ENCODE measurements around the gene SLC16A3. TPM values are rescaled to one million over a fixed set of nuclear protein-coding genes. Genes with fewer than 3 reads are reported as not detected.

Gene SLC16A3
- total RNA-seq, 1 donor = 222 TPM

DNA sequence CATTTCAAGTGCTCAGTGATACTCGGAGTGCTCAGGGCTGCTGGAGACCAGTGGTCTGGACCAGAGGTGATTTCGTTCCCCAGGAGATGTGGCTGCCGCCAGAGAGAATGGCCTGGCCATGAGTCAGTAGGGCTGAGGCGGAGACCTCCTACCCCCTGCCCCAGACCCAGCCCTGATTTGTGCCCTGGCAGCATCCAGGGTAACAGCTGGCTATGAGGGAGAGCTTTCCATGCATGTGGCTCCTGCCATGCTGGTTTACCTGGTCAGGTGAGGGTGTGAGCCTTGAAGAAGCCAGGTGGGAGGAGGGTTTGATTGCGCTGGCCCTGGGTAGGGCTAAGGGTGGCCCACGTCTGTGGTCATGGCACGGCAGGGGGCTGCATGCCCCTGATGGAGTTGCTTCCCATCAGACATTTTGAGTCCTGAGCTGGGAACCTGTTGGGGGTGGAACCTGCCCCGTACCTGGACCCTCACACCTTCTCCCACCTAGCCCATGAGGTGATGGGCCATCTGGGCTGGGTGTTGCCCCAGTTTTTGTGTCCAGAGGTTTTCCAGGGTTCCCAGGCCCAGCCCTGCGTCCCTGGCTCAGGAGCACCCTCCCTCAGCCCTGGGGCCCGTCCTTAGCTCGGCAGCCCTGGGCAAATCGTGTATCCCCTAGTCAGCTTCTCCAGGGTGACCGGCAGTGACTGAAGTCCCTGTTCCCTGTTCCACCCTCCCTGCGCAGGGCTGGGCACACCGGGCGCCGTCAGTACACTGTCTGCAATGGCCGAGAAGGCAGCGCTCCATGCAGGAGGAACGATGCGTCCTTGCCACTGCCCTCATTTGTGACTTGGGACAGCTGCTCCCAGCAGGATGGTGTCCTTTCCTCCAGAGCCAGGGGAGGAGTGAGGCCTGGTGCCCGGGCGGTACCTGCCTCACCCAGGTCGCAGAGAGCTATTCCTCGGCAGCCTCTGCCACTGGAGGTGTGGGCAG is 53.7 kb downstream of the SLC16A3 start:
- no peaks in the 10 kb centered on the region for H3K36me3 ChIP-seq (ENCODE audit: insufficient read depth, low read length)
- no peaks in the 10 kb centered on the region for H3K9me3 ChIP-seq (ENCODE audit: low read depth, low read length)
- no peaks in the 10 kb centered on the region for H4K20me1 ChIP-seq (ENCODE audit: insufficient read depth, low read length)
- peaks cover 22% of the 10 kb centered on the region for H3K4me1 ChIP-seq (ENCODE audit: insufficient read depth, low read length)
- H3K4me2 ChIP-seq (ENCODE audit: insufficient read depth, low read length) = peak overlapping the region; percentile 32
- H3K27ac ChIP-seq (ENCODE audit: low read depth, low read length) = peak overlapping the region; percentile 26
- TF ChIP-seq, protein P1, sequence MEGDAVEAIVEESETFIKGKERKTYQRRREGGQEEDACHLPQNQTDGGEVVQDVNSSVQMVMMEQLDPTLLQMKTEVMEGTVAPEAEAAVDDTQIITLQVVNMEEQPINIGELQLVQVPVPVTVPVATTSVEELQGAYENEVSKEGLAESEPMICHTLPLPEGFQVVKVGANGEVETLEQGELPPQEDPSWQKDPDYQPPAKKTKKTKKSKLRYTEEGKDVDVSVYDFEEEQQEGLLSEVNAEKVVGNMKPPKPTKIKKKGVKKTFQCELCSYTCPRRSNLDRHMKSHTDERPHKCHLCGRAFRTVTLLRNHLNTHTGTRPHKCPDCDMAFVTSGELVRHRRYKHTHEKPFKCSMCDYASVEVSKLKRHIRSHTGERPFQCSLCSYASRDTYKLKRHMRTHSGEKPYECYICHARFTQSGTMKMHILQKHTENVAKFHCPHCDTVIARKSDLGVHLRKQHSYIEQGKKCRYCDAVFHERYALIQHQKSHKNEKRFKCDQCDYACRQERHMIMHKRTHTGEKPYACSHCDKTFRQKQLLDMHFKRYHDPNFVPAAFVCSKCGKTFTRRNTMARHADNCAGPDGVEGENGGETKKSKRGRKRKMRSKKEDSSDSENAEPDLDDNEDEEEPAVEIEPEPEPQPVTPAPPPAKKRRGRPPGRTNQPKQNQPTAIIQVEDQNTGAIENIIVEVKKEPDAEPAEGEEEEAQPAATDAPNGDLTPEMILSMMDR (IDR thresholded peaks at IDR 0.05; ENCODE audit: extremely low read depth, low read depth, low read length) = no peak
- no peaks in the 10 kb centered on the region for H3K27me3 ChIP-seq (ENCODE audit: insufficient read depth, low read length)
- peak; percentile 91 for DNase-seq (ENCODE audit: insufficient read length, low spot score, missing footprints)
- H3K4me3 ChIP-seq (ENCODE audit: insufficient read depth, low read length) = no peak overlapping the region
- no peak overlapping the region for H2AFZ ChIP-seq (ENCODE audit: low read length)
- H3K79me2 ChIP-seq (ENCODE audit: insufficient read depth, low read length) = no peaks in the 10 kb centered on the region

GRCh38 chr17:82283208-82283749 is 54.4 kb downstream of the SLC16A3 start:
- H3K79me2 ChIP-seq (ENCODE audit: insufficient read depth, low read length) = no peaks in the 10 kb centered on the region
- no peaks in the 10 kb centered on the region for H4K20me1 ChIP-seq (ENCODE audit: insufficient read depth, low read length)
- H3K4me2 ChIP-seq (ENCODE audit: insufficient read depth, low read length) = peak overlapping the region; percentile 32
- H3K27me3 ChIP-seq (ENCODE audit: insufficient read depth, low read length) = no peaks in the 10 kb centered on the region
- TF ChIP-seq, protein P1 (IDR thresholded peaks at IDR 0.05; ENCODE audit: extremely low read depth, low read depth, low read length) = no peak
- no peaks in the 10 kb centered on the region for H3K9me3 ChIP-seq (ENCODE audit: low read depth, low read length)
- peaks cover 26% of the 10 kb centered on the region for H3K4me1 ChIP-seq (ENCODE audit: insufficient read depth, low read length)
- H3K36me3 ChIP-seq (ENCODE audit: insufficient read depth, low read length) = no peaks in the 10 kb centered on the region
- no peak overlapping the region for H2AFZ ChIP-seq (ENCODE audit: low read length)
- H3K4me3 ChIP-seq (ENCODE audit: insufficient read depth, low read length) = no peak overlapping the region
- peak; percentile 97 for DNase-seq (ENCODE audit: insufficient read length, low spot score, missing footprints)
- no peak overlapping the region for H3K27ac ChIP-seq (ENCODE audit: low read depth, low read length)

GRCh38 chr17:82285141-82285540 is 56.3 kb downstream of the SLC16A3 start:
- H3K4me3 ChIP-seq (ENCODE audit: insufficient read depth, low read length) = no peak overlapping the region
- H2AFZ ChIP-seq (ENCODE audit: low read length) = peak overlapping the region; percentile 63
- H4K20me1 ChIP-seq (ENCODE audit: insufficient read depth, low read length) = no peaks in the 10 kb centered on the region
- no peak overlapping the region for H3K27ac ChIP-seq (ENCODE audit: low read depth, low read length)
- H3K9me3 ChIP-seq (ENCODE audit: low read depth, low read length) = no peaks in the 10 kb centered on the region
- no peaks in the 10 kb centered on the region for H3K79me2 ChIP-seq (ENCODE audit: insufficient read depth, low read length)
- no peak overlapping the region for H3K4me2 ChIP-seq (ENCODE audit: insufficient read depth, low read length)
- peaks cover 32% of the 10 kb centered on the region for H3K4me1 ChIP-seq (ENCODE audit: insufficient read depth, low read length)
- H3K27me3 ChIP-seq (ENCODE audit: insufficient read depth, low read length) = no peaks in the 10 kb centered on the region
- DNase-seq (ENCODE audit: insufficient read length, low spot score, missing footprints) = no peak
- TF ChIP-seq, protein P1 (IDR thresholded peaks at IDR 0.05; ENCODE audit: extremely low read depth, low read depth, low read length) = no peak
- H3K36me3 ChIP-seq (ENCODE audit: insufficient read depth, low read length) = no peaks in the 10 kb centered on the region

Data from osteoblast (primary cell).